GM21619 (cell line): ENCODE measurements around the gene TNS1.

Experiments
- ATAC-seq: cut with Tn5 transposase; IDR thresholded peaks from one replicate; pipeline ENCODE4 v1.9.1; 2021; ENCODE audit not compliant: unreplicated experiment

The TNS1 gene

DNA sequence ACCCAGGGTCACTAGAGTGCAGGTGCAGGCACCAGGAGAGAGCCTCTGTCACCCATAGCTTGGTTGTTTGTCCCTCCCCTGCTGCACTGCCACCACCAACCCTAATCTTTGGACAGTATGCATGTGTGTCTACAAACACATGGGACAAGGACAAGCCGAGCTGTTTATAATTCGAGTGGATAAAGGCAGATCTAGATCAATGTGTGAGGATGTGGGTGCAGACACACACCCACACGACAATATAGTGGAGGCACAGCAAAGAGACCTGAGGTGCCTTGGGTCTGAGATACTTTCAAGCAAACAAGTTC, 199.2 kb downstream of the TNS1 start:
- ATAC-seq = no peak

GRCh38 chr2:217802876-217803652, 199.7 kb downstream of the TNS1 start:
- no peak for ATAC-seq

DNA sequence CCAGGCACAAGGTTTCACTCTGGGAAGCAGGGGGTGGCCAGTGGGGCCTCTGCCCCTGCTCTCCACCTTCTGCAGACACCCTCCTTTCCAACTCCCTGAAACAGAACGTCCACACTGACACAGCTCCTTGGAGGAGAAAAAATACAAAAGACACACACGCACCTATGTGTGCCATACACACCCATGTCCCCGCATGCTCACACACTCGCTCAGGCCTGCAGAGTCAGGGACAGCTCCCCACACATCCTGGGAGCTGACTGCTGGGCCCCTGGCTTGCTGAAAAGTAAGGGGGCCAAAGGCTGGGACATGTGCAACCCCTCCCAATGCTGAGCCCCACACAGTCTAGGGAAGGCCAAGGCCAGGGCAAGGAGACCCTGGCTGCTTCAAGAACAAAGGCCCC, 200.5 kb downstream of the TNS1 start:
- ATAC-seq = no peak

GRCh38 chr2:217801711-217802110, 201.1 kb downstream of the TNS1 start:
- ATAC-seq = no peak

DNA sequence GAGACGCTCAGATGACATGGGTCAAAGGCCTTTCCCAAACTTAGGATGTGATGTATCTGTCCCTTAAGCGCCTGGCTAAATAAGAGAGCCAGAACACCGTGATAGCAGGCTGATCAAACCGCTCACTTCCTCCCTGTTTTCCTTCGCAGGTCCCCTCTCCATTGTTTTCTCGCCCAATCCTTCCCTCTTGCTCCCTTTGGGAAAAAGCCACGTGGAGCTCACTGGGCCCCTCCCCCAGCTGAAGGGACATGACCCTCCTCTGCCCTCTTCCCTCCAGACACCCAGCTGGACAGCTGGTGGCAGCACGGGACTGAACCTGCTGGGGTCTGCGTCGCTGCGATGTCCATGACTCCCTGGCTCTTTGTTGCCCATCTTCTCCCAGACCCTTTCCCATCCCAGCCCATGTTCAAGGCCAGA, 201.7 kb downstream of the TNS1 start:
- no peak for ATAC-seq

GRCh38 chr2:217800433-217801114, 202.2 kb downstream of the TNS1 start:
- ATAC-seq = no peak

DNA sequence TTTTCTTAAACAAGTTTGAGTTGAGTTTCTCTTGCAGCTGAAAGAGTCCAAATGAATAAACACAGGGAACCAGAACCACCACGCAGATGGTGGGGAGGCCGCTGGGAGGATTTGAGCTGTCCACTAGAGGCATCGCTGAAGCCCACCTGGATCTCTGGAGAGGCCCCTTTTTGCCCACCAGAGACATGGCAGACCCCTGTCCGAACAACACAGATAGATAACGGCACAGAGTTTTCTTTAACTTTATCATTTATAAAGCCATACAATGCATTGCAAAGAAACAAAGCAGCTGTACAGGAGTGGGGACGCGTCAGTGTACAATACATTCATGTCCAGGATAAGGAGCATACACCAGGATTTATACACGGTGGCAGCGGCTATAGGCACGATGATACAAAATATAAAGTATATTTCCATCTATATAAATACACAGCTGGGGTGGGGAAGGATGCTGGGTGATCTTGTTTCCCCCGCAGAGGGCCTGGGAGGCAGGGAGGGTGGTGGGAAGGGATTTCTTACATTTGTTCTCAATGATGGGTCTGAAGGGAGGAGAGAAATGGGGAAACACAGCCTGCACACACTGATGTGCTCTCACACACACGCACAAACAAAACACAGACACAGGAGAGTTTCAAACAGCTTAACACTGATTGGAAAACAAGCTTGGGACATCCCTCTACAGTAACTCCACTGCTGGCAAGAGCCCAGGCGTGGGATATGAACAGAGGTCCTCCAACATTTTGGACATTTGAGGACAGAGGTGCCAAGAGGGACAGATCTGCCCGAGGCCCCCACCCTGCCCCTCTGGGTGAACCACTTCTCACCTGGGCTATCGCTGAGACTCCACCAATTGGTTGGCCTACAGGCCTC, 203.0 kb downstream of the TNS1 start:
- ATAC-seq = no peak

DNA sequence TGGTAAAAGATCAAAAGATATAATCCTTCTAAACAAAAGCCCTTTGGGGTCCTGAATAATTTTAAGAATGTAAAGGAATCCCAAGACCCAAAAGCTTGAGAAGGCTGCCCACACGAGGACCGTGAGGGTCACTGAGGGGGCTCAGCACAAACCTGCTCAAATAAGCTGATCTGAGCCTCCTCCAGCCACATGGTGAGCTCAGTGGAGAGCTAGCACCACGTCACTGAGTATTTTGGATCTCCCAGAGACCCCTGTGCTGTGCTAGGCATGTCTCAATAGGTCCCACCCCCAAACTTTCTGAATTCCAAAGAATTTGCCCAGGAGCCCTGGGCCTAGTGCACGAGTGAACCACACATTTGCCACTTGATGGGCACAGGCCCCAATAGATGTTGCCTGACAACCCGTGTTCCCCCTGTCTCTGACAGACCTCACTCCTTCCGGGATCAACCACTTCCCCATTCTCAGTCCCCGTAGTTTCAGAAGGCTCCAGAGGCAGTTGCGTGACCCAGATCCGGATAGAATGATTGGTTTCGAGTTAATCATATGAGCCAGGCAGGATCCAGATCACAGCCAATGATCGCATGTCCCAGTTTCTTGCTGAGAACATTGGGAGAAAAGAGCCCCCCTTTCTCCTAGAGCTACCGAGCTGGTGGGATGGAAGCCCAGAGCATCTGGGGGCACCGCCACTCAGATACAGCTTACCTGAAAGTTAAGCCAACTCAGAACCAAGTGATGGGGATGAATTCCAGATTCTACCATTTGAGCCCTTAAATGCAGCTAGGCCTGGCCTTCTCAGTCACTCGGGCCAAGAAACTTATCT, 203.8 kb downstream of the TNS1 start:
- ATAC-seq = no peak

- ATAC-seq = no peak
Observed at GRCh38 chr2:217798191-217798590, 204.6 kb downstream of the TNS1 start.

- no peak for ATAC-seq
Observed at GRCh38 chr2:217797661-217798069, 205.1 kb downstream of the TNS1 start.

GRCh38 chr2:217797165-217797564, 205.6 kb downstream of the TNS1 start:
- no peak for ATAC-seq

- no peak for ATAC-seq
Observed at GRCh38 chr2:217795706-217796465, 206.9 kb downstream of the TNS1 start.

GRCh38 chr2:217795067-217795466, 207.7 kb downstream of the TNS1 start:
- ATAC-seq = no peak

DNA sequence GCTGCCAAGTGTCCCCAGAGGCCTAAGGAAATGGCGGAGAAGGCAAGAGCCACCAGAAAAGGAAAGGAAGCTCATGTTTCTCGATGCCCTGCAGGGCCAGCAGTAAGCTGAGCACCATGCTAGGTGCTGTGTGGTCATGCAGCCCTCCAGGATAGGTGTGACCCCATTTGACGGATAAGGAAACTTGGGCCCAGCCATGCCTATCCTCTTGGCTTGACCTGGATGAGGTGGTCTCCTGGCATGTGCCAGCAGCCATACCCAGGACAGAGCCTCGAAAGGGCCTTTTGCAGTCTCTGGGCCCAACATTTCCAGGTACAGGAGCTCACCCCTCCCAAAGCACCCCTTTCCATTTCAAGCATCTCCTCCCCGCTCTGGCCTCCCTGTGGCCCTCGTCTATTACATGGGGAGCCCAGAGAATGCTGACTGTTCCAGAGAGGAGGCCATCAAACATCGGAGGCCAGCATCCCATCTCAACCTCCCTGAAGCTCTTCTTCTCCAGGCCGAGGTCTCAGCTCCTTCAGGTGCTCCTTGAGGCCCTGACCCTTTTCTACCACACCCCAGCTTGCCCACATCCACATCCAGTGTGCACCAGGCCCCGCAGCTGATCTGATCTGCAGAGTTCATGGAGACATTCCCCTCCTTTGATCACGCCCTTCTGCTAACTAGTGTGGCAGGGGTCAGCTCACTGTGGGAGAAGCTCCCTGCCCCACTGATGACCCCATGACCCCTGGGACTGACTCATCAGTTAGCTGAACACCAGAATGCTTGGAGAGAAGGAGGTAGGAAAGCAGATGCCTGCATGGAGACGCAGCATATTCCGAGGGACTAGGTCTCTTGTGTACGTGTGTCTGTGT, 208.4 kb downstream of the TNS1 start:
- no peak for ATAC-seq

GRCh38 chr2:217793566-217794132, 209.1 kb downstream of the TNS1 start:
- no peak for ATAC-seq

- no peak for ATAC-seq
Observed at GRCh38 chr2:217792626-217793527, 209.9 kb downstream of the TNS1 start.

DNA sequence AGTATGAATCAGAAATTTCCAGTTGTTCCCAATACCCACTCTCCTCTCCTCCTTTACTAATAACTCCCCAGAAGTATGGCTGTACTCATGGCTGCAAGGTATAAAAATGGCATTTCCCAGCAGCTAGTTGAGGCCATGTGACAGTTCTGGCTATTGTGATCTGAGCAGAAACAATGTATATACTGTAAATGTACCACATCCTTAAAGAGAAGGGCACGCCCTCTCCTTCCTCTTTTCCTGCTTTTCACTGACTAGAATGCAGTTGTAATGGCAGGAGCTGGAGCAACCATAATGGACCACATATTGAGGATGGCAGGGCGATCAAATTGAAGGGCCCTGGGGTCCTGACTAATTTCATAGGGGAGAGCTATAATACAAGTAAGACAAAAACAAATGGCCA, 211.2 kb downstream of the TNS1 start:
- ATAC-seq = no peak
